ENCODE measurements around the gene UNC5C.

Gene UNC5C

DNA sequence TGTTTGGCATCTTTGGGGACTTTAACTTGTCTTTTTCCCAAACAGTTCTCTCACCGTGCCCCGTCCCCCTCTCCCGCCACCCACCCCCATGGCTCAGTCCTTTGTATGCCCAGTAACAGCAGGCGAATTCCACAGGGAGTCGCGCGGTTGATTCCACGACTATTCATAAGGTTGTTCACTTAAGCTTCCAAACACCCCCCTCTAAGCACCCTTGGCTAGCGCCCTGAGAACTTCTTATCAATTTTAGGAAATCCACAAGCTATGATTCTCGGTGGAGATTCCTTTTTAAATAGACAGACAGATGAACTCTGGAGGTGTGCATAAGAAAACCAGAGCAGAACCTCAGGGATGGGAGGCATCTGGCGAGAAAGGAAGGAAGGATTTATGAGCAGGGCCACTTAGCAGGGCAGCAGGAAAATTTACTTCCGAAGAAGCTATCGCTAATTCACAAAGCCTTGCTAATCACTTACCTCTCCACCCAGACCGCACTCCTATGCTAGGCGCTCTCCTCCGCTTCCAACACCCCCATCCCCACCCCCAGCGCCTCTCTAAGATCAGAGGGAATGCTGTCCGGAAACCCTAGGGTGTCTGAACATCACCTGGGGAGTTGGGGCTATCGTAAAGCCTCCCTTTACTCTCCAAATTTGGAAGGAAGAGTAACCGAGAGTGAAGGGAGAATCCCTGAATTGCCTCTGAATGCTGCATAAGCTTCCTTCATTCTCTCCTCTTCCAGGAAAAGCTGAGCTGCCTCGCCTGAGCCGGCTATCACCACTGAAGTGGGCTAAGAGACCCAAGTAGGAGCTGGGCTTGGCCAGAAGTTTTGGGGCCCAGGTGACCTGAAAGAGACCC, 1.7 kb downstream of the UNC5C start:
- no peak for DNase-seq (ENCODE audit: low spot score)

DNA sequence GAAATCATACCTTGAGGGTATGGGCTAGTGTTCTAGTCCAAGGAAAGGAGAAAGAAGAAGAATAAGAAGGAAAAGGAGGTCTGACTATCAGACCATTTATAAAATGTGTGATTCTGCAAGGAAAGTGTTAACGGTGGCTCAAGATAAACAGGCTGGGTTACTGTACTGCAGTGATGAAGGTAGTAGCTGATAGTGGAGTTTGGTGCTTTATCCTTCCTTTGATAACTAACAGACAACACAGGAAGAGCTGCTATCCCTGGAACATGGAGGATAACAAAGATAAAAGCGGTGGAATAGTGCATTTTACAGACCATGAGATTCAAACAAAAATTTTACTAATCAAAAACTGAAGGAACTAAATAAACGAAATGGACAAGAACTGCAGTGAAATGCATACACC, 2.6 kb downstream of the UNC5C start:
- DNase-seq (ENCODE audit: low spot score): no peak

DNA sequence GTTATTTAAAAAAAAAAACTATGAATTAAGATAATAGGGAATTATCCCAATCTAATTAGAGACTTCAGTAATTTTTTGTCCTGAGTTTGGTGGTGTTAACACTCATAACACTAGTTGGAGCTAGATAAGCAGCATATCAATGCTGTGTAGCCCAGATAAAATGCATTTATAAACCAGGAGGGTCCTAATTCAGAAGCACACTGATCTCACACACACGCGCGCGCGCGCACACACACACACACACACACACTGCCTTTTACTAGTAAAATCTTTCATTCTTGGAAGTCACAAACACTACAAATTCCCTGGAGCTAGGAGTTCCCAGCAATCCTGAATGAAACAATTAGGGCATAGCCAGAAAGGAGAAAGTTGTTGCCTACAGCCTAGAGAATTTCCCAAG, 3.2 kb downstream of the UNC5C start:
- DNase-seq (ENCODE audit: low spot score): no peak

DNA sequence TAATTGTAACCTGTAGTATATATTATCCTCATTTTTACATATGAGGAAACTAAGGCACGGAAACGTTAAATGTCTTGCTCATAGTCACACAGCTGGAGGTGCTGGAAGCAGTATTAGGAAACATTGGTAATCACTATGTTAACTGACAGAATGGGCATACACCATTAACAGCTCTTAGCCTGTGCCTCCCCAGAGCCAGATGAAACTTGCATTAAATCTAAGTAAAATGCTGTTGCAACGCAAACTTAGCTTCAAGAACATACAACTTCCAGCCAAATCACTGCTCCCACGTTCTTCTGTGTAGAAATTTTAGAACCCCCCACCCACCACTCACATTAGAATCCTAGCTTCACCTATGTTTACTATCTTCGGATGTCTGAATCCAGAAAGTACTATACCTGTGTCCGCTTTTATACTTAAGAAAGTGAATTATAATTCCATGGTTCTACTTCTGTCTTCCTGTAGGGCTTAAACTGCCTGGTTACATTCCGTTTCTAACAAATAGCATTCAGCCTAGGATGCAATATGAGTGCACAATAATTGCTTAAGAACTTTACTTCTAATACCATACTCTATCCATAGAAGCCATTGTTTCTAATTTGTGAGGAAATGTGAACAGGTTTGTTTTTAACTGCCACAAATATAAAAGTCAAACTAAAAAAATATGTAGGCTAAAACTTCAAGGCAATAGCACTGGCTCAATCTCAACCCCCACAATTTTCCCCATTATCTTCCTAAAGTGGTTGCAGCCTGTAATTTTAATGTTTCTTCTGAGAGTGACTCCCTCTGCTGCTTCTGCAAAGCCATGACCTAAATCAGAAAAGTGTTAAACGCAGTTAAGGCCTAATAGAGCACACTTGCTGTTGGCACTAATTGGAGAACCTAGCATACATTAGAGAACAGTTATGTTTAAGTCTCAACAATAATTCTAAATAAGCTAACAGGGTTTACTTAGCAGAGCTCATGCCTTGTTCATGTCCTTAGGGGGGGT, 4.4 kb downstream of the UNC5C start:
- DNase-seq (ENCODE audit: low spot score): no peak

DNA sequence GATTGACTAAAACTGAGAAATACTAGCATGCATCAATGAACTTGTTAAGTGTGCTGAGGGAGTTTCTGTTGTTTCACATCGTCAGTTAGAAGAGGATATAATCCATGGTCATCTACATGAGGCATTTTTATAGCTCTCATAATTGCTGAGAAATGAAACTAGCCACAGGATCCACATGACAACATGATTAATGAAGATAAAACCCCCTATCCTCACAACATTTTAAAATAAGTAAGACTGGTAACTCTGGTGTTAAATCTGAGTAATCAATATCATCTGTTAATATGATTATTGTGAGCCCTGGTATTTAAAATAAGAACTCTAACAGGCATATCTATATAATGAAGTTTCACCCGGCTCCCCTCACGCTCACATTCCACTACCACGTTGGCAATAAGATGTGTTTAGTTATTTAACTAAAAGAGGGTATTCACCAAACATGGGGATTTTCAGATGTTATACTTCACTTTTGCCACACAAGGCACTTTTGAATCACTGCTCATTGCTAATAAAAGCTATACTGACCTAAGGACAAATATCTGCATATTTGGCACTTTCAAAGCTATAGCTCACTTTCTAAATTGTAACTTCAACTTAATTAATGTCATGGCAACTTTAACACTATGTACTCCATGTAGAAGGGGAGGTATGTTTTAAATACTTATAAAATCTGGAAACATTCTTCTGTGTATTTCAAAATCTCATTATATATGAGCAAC, 6.7 kb downstream of the UNC5C start:
- DNase-seq (ENCODE audit: low spot score): no peak

DNA sequence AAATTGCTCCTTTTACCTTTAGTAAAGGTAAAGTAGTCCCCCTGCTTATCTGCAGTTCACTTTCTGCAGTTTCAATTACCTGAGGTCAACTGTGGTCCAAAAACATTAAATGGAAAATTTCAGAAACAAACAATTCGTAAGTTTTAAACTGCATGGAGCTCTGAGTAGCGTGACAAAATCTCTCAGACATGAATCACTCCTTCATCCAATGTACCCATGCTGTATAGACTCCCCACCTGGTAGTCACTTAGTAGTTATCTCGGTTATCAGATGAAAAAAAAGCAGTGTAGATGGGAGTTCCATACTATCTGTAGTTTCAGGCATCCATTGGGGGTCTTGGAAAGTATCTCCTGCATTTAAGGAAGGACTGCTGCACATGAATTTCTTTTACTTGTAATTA, 7.7 kb downstream of the UNC5C start:
- DNase-seq (ENCODE audit: low spot score): no peak

DNA sequence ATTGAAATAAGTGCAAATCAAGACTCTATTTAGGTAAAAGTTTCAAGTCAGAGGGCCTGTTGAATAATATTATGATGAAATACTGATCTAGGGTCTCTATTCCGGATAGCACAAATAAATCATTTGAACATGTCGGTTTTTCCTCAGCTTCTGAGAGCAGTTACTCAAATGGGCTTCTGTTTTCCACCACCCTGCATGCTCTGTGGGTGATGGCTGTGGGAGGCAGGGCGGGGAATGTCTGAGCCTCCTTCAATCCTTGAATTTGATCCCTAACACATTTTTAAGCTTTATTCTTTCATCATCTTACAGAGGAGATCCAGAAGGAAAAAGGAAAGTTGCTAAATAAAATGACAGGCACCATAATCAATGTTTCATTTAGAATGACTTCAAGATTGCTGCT, 8.5 kb downstream of the UNC5C start:
- no peak for DNase-seq (ENCODE audit: low spot score)

DNA sequence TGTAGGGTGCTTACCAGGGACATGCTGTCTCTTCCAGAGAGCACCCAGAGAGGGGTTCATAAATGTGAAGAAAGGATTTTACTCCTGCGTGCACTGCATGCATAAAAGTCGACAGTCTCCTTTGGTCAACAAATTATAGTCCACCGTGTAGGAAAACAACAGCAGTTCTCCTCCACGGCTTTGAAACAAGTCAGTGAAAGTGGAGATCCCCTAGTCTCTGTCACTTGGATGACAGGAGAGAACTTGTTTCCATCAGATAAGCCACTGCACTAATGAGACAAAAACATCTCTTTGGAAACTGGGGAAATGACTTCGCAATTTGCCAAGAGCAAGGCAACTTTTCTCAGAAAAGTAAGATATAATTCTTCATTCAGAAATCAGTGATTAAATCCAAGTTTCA, 9.7 kb downstream of the UNC5C start:
- DNase-seq (ENCODE audit: low spot score): no peak

DNA sequence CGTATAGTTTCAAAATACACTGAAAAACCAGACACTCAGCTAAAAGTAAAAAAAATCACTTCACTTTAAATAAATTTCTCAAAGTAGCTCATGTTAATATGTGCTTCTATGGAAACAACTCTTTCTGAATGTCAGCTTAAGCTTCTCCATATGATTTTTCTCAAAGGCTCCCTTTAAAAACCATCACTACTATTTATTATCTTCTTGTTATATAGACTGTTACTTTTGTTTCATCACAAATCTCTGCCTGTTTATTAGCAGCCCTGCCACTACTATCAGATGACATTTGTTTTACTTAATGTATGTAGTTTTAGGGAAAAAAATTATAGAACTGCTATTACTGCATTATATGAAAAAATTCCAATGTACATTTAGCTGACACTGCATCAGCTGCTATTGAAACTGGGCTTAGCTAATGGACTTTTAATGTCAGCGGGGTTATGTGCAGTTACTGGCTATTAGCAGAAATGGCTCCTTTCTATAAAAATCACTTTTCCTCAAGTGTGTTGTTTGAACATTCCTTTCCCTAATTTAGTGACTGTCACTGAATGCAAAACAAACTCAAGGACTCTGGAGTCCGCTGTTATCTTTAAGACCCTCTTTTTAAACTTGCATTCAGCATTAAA, 10.8 kb downstream of the UNC5C start:
- DNase-seq (ENCODE audit: low spot score): no peak

DNA sequence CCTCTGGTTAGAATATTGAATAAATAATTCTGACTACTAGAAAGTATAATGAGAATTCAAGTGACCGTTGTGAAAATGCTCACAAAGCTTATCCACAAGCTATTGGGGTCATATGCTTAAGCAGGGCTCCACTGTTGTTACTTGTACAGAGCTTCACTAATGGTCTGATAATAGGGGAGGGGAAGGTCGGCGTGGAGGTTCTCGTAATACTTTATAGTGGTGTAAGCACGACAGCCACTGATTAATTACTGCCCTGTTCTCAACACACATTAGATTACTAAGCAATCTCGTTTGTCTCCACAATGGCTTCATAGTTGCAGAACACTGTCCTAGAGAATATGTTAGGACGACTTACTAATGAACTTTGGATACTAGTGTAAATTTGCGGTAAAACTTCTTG, 11.6 kb downstream of the UNC5C start:
- no peak for DNase-seq (ENCODE audit: low spot score)

DNA sequence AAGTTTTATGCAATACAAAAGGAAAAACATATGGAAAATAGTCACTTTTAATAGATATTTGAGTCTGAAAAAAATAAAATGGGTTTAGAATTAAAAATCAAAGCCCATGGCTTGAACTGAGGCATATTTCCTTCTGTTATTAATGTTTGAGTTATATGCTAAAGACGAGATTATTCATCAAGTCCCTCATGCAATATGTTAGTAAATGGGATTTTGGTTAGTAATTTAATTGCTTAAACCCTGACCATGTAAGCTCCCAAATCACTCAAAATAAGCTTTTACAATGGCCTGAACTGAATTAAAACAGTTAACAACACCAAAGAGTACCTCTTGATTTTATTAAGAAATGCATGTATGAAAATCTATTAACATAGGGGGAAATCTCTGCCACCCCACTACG, 12.1 kb downstream of the UNC5C start:
- no peak for DNase-seq (ENCODE audit: low spot score)

DNA sequence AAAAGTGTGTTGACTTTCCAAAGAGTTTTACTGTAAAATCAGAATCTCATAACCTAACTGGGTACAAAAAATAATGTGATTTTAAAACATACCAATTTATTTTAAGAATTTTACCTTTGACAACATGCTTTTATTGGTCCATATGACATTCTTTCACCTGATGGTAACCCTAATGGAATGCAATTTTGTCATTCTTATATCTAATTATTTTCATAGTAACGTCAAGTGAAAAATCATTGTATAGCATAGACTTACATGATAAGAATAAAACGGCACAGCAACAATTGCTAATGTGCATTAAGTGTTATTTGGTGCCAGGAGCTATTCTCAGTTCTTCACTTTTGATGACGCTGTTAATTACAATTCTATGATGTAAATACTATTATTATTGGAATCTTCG, 13.6 kb downstream of the UNC5C start:
- no peak for DNase-seq (ENCODE audit: low spot score)

DNA sequence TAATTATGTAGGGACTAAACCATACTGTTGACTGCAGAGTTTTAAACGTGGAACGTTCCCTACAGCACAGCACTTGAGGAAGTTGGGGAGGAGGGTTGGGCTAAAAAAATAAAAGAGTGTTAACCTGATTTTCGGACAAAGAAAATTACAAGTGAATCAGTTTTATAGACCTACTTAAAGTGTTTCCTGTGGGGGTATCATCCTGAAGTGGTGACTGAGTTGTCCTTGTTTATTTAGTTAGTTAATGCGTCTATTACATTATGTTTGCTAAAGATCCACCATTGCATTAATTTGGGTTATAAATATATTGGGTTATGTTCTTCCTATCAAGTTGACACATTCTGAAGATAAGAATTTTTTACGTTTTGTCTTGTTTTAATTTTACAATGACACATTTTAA, 14.7 kb downstream of the UNC5C start:
- no peak for DNase-seq (ENCODE audit: low spot score)

DNA sequence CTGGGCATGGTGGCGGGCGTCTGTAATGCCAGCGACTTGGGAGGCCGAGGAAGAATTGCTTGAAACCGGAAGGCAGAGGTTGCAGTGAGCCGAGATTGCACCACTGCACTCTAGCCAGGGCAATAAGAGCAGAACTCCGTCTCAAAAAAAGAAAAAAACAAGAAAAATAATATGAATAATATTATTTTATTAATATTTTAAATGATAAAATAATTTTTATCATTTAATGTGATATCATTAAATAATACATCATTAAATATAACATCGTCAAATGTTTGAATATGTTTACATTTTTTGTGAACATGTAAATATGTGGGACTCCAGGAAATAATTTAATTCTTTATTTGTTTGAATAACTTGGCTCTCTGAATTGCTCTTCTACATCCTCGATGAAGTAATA, 15.5 kb downstream of the UNC5C start:
- no peak for DNase-seq (ENCODE audit: low spot score)

DNA sequence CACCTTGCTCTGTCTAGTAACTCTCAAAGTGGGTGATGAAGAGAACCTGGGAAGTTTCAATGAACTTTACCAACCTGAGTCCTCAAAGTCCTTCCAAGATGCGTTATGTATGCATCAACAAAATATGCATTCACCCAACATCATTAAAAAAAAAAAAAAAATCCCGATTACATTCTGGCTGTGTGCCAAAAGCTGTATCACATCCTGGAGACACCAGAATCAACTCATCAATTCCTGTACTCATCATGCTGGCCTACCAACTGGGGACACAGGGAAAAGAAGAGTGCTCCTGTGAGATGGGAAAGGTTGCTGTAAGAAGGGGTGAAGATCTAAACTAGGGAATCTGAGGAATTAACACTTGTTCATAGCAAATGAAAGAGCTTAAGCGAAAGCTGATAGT, 16.5 kb downstream of the UNC5C start:
- DNase-seq (ENCODE audit: low spot score): no peak

DNA sequence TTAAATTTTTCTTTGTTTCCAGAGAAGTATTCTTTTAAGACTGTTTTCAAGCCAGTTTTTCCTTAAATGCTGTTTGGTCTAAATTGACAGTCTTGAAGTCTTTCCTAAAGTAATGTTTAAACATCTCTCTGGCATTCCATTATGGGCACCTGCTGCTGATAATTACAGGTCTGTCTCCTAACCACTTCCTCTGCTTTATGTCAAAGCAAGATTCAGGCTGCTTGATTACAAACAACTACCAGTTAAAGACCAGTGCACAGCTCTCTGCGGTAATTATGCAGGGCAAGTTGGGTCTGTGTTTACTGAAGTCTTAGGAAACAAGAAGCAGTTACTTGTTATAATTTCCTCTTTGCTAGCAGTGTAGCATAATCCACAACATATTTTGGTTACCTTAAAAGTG, 17.6 kb downstream of the UNC5C start:
- DNase-seq (ENCODE audit: low spot score): no peak

DNA sequence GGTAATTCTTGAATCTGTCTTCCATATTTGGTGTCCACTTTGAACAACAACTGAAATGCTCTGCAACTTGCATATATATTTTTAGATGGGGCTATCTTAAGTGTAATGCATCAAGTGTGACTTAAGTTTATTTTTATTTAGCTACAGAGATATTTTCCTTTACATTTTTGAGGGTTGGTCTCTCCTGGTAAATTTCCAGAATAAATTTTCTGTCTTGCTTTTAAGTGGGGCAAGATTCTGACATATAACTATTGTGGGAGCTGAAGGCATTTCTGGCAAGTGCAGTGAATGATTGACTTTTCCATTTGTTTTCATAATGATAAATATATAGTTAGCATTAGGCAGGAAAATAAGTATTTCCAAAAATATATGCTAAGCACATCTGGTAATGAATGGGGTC, 18.8 kb downstream of the UNC5C start:
- no peak for DNase-seq (ENCODE audit: low spot score)

DNA sequence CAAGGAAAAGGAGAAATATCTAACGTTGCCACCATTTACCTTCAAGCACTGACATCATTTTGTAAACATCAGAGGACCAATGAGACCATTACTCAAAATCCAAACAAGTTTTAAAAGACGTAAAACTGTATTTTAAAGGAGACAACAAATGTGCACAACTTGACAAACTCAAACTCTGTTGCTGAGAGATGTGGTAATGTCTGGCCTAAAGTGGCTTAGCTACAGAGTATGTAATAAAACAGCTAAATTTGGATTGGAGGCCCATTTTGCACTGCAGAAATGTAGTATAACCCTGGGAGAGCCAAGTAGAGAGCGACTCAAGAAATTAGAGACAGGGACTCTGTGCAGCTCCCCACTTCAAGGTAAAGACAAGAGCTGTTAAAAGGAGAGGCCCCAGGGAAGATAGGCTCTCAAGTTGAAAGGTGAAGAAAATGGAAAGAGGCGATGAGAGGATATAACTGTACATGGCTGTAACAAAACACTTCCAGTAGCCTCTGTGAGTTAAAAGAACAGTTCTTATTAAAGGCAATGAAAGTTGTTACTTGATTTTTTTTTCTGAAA, 20.3 kb downstream of the UNC5C start:
- no peak for DNase-seq (ENCODE audit: low spot score)

DNA sequence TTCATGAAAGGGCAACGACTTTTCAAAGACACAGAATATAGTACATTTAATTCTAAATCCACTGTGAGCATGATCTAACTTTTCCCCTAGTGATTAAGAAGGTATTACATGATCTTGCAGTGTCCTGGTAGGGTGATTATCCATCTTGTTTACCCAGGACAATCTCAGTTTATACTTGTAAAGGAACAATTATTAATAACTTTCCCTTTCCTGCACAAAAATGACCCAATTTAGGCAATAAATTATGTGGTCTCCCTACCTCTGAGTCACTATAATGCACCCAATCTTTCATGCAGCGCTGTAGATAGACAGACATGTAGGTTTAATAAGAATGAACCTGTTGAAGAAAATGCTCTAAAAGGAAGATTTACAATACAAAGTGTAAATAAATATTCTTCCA, 22.7 kb downstream of the UNC5C start:
- DNase-seq (ENCODE audit: low spot score): no peak

DNA sequence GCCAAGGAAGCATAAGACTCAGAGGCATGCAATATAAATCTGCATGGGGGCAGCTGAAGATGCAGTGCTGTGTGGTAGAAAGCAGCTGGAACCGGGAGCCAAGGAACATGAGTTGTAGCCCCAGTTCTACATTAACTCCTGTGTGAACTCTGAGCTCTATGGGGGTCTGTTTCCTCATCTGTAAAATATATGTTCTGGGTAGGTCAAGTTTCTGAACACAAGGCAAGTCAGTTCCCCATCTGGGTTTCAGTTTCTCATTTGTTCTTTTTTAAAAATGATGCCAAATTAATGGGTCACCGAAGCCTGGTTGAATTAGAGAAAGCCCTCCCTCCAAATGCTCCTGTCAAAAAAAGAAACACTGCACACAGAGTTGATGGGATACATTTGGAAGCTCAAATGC, 24.0 kb downstream of the UNC5C start:
- no peak for DNase-seq (ENCODE audit: low spot score)

DNA sequence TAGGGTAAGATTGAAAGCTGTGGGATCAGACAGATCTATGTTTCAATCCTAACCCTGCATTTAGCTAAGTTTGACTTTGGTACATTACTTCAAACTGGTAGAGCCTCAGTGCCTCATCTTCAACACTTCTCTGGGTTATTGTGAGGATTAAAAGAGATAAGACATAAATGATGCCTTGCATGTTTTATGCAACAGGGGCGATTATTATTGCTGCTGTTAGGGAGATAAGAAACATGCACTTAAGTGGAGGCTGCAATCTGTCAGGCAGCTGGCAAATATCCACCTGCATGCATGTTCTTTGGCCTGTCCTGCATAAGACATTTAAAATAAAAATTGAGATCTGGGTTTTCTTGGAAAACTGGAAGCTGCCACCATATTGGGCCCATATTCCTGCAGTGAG, 24.6 kb downstream of the UNC5C start:
- DNase-seq (ENCODE audit: low spot score): no peak

Measured in kidney capillary endothelial cell (primary cell).